Ishikawa (cell line): ENCODE results near the gene PDCD1LG2.

Experiments
- CEBPB ChIP-seq: IDR thresholded peaks from 2 replicates; pipeline ENCODE4 v1.6.1; 2012
- CREB1 ChIP-seq: IDR thresholded peaks from 2 replicates; pipeline ENCODE4 v1.6.1; 2012; ENCODE audit warnings: low read depth
- FOXM1 ChIP-seq: IDR thresholded peaks from 2 replicates; pipeline ENCODE4 v1.6.1; 2012; ENCODE audit warnings: low read depth, borderline replicate concordance
- MAX ChIP-seq: IDR thresholded peaks from 2 replicates; pipeline ENCODE4 v1.6.1; 2012
- RAD21 ChIP-seq: IDR thresholded peaks from 2 replicates; pipeline ENCODE4 v1.6.1; 2012; ENCODE audit warnings: low read depth
- REST ChIP-seq: IDR thresholded peaks from 2 replicates; pipeline ENCODE4 v1.6.1; 2012; ENCODE audit warnings: low read depth, mild to moderate bottlenecking
- TAF1 ChIP-seq: IDR thresholded peaks from 2 replicates; pipeline ENCODE4 v1.6.1; 2012; ENCODE audit warnings: low read depth, mild to moderate bottlenecking
- TCF12 ChIP-seq: IDR thresholded peaks from 2 replicates; pipeline ENCODE4 v1.6.1; 2012; ENCODE audit warnings: low read depth
- TEAD4 ChIP-seq: IDR thresholded peaks from 2 replicates; pipeline ENCODE4 v1.6.1; 2012
- YY1 ChIP-seq: IDR thresholded peaks from 2 replicates; pipeline ENCODE4 v1.6.1; 2012; ENCODE audit warnings: low read depth

GRCh38 chr9:5571629-5572232, 61.4 kb downstream of the PDCD1LG2 start:
- TF ChIP-seq FOXM1 (no peak), CEBPB (no peak), RAD21 (no peak), TAF1 (no peak), TEAD4 (no peak), REST (no peak), MAX (no peak), CREB1 (no peak), TCF12 (no peak), YY1 (no peak)
